Activated CD4-positive, alpha-beta T cell treated with anti-CD3 and anti-CD28 coated beads, Interleukin-2, amount 50 U/mL, for 48 hours (primary cell): Measurements from ENCODE around the gene HAGHL.
"Not testable (repeated sequence)": the region's sequence is repeated elsewhere in the genome, so short reads cannot be mapped to it uniquely, and the experiment has no call there.

Source experiments
- DNase-seq, 2 experiments: peaks; one replicate each; pipeline ENCODE4 v3.0.0-alpha.2; 2020

HAGHL gene

DNA sequence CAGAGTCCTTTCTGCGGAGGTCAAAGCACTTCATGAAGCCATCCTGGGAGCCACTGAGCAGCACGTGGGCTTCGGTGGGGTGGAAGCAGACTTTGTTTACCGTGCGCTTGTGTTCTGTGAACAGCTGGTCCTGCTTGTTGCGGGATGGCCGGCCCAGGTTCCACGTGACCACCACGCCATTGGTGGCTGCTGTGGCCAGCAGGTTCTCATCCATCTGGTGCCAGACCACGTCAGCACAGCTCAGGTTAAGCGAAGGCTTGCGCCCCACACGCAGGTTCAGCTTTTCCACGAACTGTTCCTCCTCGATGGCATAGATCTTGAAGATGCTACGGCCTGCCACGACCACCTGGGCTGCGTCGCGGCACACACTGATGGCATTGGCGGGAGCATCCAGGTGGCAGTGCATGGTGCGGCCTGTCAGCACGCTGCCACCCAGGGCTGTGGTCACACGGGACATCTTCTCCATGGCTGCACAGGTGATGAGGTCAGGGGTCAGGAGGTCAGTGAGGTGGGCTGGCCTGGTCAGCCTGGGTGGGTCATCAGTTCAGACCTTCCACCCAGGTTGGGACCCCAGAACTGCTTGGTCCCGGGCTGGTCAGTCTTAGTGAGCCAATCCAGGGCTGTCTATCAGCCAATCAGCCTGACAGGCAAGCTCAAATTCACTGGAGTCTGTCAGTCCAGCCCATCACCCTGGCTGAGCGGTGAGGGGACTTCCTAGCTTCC lies 37.6 kb upstream of the HAGHL start:
- no peak for DNase-seq

GRCh38 chr16:691242-691641 lies 35.7 kb upstream of the HAGHL start:
- not testable (repeated sequence) for DNase-seq

- no peak for DNase-seq
These were observed 34.4 kb upstream of the HAGHL start for GRCh38 chr16:692356-693108.

GRCh38 chr16:693364-693763 lies 33.5 kb upstream of the HAGHL start:
- DNase-seq: no peak

DNA sequence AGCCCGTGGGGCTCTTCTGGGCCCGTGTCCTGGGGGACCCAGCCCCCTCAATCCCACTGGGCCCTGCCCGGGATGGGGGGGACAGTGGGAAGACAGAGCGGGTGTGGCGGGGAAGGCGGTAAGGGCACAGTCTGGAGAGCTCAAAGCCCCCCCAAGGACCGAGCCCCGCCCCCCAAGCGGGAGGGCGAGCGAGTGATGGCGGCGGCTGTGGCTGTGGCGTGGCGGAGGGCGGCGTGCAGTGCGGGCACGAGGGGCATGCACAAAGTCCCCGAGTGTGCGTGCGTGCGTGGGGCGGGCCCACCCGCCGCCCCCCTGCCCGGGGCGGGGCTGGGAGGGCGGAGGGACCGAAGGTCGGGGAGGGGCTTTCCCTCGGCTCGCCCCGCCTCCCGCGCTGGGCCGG lies 33.1 kb upstream of the HAGHL start:
- no peak for DNase-seq

DNA sequence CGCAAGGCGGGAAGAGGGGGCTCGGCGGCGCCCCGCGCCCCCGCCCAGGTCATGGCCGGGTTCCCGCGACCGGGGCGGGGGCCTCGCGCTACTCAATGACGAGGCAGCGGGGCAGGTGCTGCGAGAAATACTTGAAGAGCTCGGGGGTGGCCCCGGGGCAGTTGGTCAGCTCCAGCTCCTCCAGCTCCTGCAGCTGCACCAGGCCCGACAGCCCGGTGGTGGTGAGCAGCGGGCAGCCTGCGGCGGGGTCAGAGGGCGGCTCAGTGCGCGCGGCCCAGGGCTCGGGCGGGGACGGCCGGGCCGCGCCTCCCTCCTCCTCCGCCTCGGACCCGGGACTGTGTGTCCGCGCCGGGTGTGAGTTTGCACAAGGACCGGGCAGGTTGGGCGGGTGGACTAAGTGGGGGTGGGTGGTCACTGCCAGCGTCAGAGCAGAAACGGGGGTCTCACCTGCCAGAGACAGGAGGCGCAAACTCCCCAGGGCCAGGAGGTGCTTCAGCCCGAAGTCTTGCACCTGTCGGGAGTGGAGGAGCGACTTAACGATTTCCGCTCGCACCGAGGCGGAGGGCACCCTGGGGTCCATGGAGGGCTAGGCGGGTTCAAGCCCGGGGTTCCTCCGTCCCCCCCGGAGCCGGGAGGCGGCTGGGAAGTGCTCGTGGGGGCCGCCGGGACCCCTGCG lies 32.6 kb upstream of the HAGHL start:
- DNase-seq: no peak

GRCh38 chr16:694863-695354 lies 32.0 kb upstream of the HAGHL start:
- DNase-seq: peak in 1 of 2 experiments; percentile 27

GRCh38 chr16:695355-696089 lies 31.4 kb upstream of the HAGHL start:
- peak; percentile 73 to 77 for DNase-seq

GRCh38 chr16:698911-699671 lies 27.8 kb upstream of the HAGHL start:
- DNase-seq: no peak

DNA sequence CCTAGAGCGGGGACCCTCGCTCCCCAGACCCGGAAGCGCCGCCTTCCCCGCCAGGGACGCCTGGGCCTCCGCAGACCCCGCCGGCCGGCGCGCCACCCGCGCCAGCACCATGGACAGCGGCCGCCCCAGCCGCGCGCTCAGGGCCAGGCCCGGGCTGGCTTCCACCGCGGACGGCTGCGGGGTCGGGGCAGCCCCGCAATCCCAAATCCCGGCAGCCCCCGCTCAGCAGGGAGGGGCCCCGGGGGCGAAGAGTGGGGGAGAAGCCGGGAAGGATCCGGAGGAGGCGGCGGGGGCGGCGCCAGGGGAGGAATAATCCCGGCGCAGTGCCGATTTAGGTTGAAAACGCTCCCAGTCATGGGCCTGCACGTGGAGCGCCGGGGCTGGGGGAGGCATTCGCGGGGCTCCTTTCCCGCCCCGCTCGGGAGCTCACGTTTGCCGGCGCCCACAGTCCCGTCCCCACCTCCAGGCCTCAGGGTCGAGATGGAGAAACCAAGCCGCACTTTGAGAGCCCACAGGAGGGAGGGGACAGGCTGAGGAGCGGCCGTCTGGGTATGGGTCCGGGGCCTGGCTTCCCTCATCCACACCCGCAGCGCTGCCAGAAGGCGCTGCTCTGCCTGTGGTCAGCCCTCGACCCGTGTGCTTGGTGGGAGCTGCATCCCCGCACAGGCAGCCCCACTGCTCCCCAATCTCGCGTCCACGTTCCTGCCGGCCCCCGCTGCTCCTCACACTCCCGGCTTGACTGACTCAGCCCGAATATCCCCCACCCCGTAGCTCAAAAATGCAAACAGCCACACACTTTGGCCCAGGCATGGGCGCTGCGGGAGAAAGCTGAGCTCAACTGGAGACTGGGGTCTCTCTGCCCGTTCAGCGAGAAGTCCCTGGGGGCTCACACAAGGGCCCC lies 26.0 kb upstream of the HAGHL start:
- DNase-seq: peak; percentile 41 to 43

- DNase-seq: no peak
These were observed 24.6 kb upstream of the HAGHL start for GRCh38 chr16:702341-702740.

- DNase-seq: no peak
These were observed 23.5 kb upstream of the HAGHL start for GRCh38 chr16:703406-703805.

DNA sequence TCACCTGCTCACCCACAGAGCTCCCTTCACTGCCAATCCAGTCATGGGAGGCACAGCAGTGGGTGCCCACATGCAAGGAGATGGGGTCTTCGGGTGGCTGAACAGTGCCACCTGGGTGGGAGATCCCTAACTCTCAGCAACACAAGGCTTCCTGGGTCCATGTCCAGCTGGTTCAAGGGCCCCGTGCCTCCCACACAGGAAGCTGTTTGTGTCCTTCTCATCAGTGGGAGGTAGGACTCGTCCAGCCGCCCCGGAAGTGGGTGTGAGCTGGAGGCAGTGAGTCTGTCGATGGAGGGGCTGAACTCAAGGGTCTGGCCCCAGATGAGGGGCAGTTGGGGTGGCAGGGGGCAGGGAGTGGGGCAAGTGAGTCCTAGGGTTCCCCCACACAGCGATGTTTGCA lies 22.9 kb upstream of the HAGHL start:
- DNase-seq: no peak

- no peak for DNase-seq
These were observed 22.1 kb upstream of the HAGHL start for GRCh38 chr16:704552-705380.

DNA sequence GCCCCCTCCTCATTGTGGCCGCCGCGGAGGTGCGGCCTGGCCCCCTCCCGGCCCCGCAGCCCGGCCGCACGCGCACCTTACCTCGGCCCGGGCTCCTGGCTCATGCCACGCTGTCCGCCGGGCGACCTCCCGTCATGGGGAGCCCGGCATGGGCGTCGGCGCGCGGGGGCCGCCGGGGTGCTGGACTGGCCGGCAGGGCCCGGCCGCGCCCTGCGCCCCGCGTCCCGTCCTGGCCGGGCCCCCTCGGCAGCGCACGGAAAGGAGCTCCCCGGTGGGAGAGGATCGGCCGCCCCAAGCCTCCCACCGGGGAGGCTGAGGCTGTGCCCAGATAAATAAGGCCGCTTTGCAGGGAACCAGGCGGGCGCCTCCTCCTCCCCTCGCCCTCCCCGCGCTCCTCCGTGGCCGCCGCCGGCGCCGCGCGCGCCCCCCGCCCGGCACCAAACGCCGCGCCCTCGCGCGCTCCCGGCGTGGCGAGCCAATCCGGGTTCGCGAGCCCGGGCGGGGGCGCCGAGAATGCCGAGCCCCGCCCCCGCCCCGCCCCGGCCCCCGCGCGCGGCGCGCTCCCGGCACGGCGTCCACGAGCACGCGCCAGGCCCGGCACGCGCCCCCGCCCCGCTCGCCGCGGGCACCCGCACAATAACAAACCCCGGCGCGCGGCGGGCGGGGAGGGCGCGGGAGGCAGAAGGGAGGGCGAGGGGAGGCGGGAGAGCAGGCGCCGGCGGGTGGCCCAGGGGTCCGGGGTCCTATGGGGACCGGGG lies 21.3 kb upstream of the HAGHL start, which contains the start of gene FBXL16:
Gene FBXL16 (minus strand): TSS at position 371 of the 758 bp plus-strand sequence. CDS start 8,396 bp downstream, outside the sequence.
- DNase-seq: no peak

- DNase-seq: no peak
These were observed 20.5 kb upstream of the HAGHL start for GRCh38 chr16:706189-707061.

GRCh38 chr16:707062-707538 lies 19.8 kb upstream of the HAGHL start:
- no peak for DNase-seq

DNA sequence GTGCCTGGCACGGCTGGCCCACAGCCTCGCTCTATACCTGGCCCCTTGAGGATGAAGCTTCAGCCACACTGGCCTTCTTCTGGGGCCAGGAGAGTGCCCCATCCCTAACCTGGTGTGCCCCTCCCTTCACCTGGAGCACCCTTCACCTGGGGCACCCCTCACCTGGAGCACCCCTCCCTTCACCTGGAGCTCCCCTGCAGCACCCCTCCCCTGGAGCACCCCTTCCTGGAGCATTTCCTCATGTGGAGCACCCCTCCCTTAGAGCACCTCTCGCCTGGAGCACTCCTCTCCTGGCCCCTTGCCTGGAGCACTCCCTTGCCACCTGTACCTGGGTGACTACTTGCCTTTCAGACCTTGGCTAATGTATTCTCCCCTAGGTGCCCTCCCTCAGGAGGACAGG lies 18.9 kb upstream of the HAGHL start:
- no peak for DNase-seq
